Mammary epithelial cell (primary cell): ENCODE measurements around the gene TNRC6A.

Experiments
- CTCF ChIP-seq, 2 donors: IDR thresholded peaks in 1 of 2; conservative IDR thresholded peaks in 1 of 2; 2 replicates each; pipeline ENCODE4 v1.5.1; 2011 to 2012; ENCODE audit warnings: inconsistent platforms in 2 of 2, low read length in 2 of 2, mild to moderate bottlenecking in 2 of 2, control low read depth in 1 of 2, low read depth in 1 of 2; ENCODE audit not compliant: insufficient read depth in 1 of 2; ENCODE audit errors: extremely low read depth in 1 of 2
- EZH2 ChIP-seq: IDR thresholded peaks from 2 replicates; pipeline ENCODE4 v1.6.1; 2012; ENCODE audit warnings: low read length, inconsistent platforms, borderline replicate concordance

GRCh38 chr16:24839347-24839972 lies 110.0 kb downstream of the TNRC6A start:
- no peak for TF ChIP-seq EZH2
- TF ChIP-seq CTCF (conservative IDR thresholded peaks at IDR 0.05 in 1 of 2, IDR thresholded peaks at IDR 0.05 in 1 of 2; ENCODE audit: extremely low read depth in 1 of 2, insufficient read depth in 1 of 2, low read depth in 1 of 2, low read length in 2 of 2) = no peak
